GM21825 (cell line): ENCODE measurements around the gene LMTK3.
"Not testable (repeated sequence)": the region's sequence is repeated elsewhere in the genome, so short reads cannot be mapped to it uniquely, and the experiment has no call there.

Experiments used
- ATAC-seq: cut with Tn5 transposase; IDR thresholded peaks from one replicate; pipeline ENCODE4 v1.9.1; 2021; ENCODE audit warnings: mild to moderate bottlenecking, moderate library complexity; ENCODE audit not compliant: unreplicated experiment

LMTK3 gene

GRCh38 chr19:48539503-48540096, 28.0 kb upstream of the LMTK3 start:
- no peak for ATAC-seq

GRCh38 chr19:48538057-48538456, 26.4 kb upstream of the LMTK3 start:
- ATAC-seq, result not testable (repeated sequence)

GRCh38 chr19:48537541-48537940, 25.9 kb upstream of the LMTK3 start:
- no peak for ATAC-seq

- no peak for ATAC-seq
These were observed 22.1 kb upstream of the LMTK3 start for GRCh38 chr19:48533770-48534169.

GRCh38 chr19:48530770-48531169, 19.1 kb upstream of the LMTK3 start:
- no peak for ATAC-seq

GRCh38 chr19:48530066-48530720, 18.6 kb upstream of the LMTK3 start:
- no peak for ATAC-seq

- no peak for ATAC-seq
These were observed 17.5 kb upstream of the LMTK3 start for GRCh38 chr19:48529156-48529555.

GRCh38 chr19:48524732-48525131, 13.1 kb upstream of the LMTK3 start:
- no peak for ATAC-seq

- ATAC-seq, result no peak
These were observed 12.6 kb upstream of the LMTK3 start for GRCh38 chr19:48524221-48524620.

GRCh38 chr19:48520134-48520533, 8.5 kb upstream of the LMTK3 start:
- no peak for ATAC-seq

GRCh38 chr19:48519426-48519825, 7.8 kb upstream of the LMTK3 start:
- not testable (repeated sequence) for ATAC-seq

- ATAC-seq, result no peak
These were observed 6.6 kb upstream of the LMTK3 start for GRCh38 chr19:48518207-48518606.

- ATAC-seq, result no peak
These were observed 4.9 kb upstream of the LMTK3 start for GRCh38 chr19:48516536-48516935.

GRCh38 chr19:48514123-48514458, 2.5 kb upstream of the LMTK3 start:
- ATAC-seq, result no peak

GRCh38 chr19:48513289-48514122, 1.9 kb upstream of the LMTK3 start:
- ATAC-seq, result no peak

- ATAC-seq, result no peak
These were observed 1.1 kb upstream of the LMTK3 start for GRCh38 chr19:48512504-48513288.

- no peak for ATAC-seq
These were observed 309 bp downstream of the LMTK3 start for GRCh38 chr19:48511321-48511731.

GRCh38 chr19:48510421-48511268, 990 bp downstream of the LMTK3 start:
- ATAC-seq, result no peak

GRCh38 chr19:48509467-48510194, 2.0 kb downstream of the LMTK3 start:
- ATAC-seq, result no peak
